ENCODE measurements around the gene DPH7.
A peak's percentile ranks its signal among the peaks of the same experiment; 100 is the strongest.
"Not testable (repeated sequence)": the region's sequence is repeated elsewhere in the genome, so short reads cannot be mapped to it uniquely, and the experiment has no call there.

DPH7 gene

DNA sequence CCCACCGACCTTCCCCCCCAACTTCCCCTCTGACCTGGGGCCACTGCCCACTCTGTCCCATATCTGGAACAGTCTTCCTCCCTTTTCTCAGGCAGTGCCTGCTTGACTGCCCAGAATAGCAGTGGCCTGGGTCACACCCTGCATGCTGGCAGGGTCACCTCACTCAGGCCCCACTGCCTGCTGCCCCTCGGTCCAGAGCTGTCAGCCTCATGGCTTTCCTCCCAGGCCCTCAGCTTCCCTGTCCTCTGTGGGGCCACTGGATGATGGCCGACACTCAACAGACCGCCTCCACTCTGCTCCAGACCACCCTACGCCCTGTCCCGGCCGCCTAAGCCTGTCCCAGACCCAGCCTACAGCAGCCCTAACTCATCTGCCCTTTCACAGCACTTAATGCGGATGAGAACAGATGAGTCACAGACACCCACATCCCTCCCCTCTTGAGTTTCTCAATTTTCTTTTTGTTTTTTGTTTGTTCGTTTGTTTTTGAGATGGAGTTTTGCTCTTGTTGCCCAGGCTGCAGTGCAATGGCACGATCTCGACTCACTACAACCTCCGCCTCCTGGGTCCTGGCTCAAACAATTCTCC, 34.5 kb downstream of the DPH7 start:
- DNase-seq: no peak

DNA sequence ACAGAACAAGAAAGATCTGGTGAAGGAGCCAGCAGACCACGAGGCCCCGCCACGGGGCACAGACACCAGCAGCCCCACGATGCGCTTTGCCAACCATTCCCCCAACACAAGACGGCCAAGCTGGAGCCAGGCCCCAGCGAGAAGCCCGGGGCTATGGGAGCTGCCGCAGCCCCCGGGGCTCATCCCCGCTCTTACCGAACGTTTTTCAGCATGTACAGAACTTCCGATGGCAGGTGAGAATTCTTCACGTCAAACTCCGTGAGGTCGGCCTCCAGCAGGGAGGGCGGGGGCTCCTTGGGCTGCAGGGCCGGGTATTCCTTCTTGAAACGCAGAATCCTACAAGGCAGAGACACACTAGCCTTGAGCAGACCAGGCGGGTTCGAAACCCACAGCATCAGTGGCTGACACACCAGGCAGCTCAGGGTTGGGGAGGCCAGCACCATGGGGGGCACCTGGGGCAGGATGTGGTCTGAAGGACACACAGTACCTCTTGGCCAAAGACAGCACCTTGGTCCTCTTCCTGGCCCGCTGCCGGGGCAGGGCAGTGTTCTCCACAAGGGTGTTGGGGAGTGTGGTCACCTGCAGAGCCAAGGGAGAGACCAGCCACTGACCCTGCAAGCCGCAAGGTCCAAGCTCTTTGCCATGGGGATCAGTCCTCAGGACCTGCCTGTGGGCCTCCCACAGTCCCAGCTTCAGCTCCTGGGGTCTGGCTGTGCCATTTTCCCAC, 35.3 kb downstream of the DPH7 start:
- no peak for DNase-seq

DNA sequence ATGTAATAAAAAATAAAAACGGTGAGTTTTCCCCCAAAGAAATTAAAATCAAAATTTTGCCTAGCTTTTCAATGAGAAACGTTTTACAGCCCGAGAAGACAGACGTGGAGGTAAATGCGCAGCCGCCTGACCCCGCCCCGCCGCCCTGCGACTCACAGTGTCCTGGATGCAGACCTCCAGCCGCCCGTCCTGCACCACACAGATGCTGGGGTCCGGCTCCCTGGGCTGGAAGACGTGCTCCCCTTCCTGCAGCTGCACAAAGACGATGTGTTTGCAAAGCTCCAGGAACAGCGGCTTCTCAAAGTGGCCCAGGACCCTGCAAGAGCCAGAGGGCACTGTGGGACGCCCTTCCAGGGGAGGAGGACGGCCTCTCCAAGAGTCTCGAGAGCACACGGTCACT, 36.2 kb downstream of the DPH7 start:
- DNase-seq: no peak

DNA sequence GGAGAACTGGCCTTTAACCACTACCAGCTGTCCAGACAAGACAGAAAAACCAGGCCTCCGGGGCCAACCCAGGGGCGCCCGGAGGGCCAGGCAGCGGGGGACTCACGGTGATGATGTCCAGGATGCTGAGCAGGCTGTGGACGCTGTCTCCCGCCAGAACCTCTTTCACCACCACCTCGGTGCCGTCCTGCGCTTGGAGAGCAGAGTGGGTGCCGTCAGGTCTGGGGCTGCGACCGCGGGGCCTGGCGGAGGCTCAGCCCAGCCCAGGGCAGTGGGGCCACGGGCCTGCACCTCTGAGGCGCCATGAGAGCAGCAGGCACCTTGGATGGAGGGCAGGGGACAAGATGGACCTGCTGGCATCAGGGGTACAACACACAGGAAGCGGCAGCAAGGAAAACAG, 38.2 kb downstream of the DPH7 start:
- DNase-seq: no peak

DNA sequence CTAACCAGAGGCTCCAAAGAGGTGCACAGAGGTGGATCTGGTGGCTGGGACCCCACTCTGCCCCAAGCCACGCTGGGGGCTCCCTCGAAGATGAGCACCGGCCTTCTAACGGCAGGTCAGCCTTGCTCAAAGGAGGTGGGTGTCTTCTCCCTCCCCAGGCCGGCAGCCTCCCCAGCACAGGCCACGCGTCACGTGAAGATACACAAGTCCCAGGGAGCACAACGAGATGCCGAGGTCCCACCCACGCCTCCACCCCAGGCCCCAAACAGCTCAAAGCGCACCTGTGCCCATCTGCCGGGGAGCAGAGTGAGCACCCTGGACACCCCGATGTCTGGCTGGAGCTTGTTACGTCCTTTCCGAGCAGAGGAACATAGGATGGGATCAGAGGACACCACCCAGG, 40.7 kb downstream of the DPH7 start:
- DNase-seq: no peak

DNA sequence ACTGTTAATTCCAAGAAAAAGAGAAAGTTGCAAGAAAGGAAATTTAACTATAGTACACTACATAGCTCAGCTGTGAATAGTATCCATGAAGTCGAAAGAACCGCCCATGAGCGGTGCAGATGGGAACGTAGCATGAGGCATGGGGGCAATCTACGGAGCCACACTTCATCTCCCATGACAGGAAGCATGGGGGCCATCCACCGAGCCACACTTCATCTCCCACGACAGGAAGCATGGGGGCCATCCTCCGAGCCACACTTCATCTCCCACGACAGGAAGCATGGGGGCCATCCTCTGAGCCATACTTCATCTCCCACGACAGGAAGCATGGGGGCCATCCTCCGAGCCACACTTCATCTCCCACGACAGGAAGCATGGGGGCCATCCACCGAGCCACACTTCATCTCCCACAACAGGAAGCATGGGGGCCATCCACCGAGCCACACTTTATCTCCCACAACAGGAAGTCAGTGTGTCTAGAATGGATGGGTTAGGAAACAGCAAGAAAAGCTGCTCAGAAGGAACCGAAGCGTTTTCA, 42.1 kb downstream of the DPH7 start:
- peak in 1 of 2 donors; percentile 5 for DNase-seq

DNA sequence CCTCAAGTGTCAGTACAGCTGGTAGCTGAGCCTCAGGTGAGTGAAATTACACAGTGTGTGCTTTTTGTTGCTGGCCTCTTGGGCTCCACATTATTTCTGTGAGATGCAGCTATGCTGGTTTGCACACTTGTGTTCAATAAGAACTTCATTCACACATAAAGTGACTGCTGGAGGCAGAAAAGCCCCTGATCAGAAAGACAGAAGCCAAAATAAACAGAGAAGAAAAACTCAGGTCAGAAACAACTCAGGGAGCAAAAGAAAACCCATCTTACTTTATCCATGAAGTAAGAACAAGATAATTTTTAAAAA, 43.7 kb downstream of the DPH7 start:
- DNase-seq: no peak

DNA sequence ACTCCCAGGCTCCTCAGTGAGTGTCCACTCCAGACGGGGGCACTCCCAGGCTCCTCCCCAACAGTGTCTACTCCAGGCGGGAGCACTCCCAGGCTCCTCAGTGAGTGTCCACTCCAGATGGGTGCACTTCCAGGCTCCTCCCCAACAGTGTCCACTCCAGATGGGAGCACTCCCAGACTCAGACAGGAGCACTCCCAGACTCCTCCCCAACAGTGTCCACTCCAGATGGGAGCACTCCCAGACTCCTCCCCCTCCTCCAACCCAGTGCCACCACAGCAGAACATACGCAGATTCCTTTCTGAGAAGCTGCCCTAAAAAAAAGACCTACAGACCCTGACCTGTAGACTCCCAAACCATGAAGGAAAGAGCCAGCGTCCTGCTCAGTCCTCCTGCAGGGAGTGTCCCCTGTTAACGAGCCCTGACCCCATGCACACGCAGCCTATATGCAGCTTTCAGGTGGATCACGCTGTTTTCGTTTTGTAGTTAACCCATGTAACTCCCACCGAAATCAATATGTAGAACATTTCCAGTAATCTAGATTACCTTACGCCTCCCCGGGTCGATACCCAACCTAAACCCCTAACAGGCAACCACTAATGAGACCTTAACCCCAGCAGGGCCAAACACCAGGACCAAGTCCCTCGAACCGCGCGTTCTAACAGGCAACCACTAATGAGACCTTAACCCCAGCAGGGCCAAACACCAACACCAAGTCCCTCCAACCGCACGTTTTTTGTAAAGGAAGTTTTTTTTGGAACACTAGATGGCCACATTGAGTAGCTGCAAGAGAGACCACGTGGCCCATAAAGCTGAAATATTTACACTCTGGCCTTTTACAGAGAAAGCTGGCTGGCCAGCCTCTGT, 44.2 kb downstream of the DPH7 start:
- no peak for DNase-seq

DNA sequence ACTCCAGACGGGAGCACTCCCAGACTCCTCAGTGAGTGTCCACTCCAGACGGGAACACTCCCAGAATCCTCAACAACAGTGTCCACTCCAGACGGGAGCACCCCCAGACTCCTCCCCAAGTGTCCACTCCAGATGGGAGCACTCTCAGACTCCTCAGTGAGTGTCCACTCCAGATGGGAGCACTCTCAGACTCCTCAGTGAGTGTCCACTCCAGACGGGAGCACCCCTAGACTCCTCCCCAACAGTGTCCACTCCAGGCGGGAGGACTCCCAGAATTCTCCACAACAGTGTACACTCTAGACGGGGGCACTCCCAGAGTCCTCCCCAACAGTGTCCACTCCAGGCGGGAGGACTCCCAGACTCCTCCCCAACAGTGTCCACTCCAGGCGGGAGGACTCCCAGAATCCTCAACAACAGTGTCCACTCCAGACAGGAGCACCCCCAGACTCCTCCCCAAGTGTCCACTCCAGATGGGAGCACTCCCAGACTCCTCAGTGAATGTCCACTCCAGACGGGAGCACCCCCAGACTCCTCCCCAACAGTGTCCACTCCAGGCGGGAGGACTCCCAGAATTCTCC, 45.7 kb downstream of the DPH7 start:
- DNase-seq: not testable (repeated sequence)

DNA sequence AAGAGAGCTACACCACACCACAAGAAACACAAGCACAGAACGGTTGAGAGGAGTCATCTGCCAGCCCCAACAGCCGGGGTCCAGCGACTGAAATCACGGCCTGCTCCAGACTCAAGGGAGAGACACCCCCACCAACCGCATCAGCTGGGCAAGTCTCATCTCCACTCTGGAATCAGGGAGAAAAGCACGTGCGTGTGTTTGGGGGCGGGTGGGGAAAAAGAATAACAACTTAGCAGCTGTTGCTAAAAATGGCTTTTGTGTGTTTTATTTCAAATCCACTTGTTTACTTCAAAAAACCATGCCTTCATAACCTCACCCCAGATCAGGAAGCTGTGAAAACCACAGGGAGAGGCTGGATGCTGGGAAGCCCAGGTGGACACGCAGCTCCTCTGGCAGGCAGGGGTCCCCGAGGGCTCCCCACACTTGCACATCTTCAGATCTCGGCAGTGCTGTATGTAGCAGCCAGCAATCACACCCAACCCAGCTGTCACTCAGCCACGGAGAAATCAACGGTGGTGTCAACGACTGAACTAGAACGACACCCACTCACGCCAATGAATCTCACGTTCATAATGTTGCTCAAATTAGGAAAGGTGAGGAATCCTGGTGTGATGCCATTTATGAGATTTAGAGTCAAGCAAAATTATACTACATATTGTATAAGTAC, 47.5 kb downstream of the DPH7 start:
- DNase-seq: no peak

DNA sequence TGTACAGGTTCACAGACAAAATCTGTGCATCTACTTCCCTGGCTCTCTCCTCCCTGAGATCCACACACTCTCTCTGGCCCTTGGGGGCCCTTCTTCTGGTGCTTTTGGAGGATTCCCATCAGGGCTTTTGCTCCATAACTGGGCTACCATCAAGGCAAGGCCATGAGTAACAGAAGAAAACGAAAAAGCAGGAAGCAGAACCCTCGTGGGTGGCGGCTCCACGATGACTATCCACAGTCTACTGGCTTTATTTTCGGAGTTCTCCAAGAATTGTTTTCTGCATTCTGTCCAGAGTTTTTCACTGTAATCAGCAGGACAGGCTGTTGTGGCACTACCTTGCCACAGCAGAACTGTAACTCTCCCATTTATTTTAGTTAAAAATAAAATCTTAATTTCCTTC, 48.4 kb downstream of the DPH7 start:
- DNase-seq: no peak

DNA sequence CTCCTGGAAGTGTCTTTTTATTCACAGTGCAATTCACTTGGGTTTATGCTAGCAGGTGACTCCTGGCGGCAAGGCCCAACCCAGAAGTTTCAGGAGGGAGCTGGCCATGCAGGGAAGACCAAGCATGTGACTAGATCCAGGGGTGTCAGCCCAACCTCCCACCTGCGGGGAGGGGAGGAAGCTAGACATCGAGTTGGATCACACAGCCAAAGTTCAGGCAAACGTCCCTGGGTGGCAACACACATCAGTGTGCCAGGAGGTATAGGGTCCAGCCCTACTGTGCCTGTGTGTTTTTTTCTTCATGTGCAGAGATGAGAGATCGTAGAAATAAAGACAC, 53.8 kb downstream of the DPH7 start:
- DNase-seq: no peak

DNA sequence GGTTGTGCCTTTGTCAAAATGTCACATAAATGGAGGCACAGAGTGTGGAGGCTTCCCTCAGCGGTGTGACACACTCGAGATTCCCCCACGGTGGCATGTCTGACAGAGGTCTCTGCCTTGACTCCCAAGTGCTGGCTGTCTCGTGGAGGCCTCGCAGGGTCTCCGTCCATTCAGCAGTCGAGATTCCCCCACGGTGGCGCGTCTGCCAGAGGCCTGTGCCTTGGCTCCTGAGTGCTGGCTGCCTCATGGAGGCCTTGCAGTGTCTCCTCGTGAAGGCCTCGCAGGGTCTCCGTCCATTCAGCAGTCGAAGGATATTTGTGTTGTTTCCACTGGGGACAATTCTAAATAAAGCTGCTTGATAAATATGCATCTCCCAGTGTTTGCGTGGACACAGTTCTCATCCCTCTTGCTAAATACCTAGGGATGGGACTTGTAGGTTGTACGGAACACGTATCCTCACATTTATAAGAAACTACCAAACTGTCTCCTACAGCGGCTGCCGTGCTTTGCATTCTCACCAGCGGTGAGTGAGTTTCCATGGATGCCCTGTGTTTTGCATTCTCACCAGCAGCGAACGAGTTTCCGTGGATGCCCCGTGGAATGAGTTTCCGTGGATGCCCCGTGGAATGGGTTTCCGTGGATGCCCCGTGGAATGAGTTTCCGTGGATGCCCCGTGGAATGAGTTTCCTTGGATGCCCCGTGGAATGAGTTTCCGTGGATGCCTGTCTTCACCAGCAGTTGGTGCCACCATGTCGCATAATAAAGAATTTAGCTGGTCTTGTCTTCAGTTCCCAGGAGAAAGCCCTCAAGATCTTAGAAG, 54.4 kb downstream of the DPH7 start:
- DNase-seq: no peak

DNA sequence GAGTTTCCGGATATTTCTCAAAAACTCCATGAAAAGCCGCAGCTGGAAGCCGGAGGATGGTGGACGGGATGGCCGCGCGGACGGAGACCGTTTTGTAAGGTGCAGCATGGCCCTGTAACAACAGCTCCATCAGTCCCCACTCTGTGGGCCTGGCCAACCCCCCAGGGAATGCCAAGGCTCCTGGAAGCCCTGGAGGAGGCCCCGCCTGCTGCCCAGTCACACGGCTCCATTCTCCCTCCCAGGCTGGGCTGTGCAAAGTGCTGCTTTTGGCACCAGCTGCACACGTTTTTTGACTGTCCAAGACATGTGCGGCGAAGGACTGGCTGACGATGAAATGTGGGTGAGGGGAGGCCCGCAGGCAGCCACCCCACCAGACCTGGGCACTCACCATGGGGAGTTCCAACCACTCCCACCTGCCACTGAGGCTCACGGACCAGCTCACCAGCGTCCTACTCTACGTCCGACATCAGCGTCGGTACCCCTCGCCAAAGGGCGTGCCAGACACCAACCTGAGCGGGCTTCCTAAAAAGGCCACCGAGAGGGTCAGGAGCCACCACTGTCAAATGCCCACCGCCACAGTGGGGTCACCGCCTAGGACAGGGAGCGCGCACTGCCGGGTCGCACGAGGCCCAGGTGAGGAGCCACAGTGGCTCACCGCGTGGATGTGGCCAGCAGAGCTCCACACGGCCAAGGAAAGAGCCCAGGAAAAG, 55.8 kb downstream of the DPH7 start:
- DNase-seq: no peak

DNA sequence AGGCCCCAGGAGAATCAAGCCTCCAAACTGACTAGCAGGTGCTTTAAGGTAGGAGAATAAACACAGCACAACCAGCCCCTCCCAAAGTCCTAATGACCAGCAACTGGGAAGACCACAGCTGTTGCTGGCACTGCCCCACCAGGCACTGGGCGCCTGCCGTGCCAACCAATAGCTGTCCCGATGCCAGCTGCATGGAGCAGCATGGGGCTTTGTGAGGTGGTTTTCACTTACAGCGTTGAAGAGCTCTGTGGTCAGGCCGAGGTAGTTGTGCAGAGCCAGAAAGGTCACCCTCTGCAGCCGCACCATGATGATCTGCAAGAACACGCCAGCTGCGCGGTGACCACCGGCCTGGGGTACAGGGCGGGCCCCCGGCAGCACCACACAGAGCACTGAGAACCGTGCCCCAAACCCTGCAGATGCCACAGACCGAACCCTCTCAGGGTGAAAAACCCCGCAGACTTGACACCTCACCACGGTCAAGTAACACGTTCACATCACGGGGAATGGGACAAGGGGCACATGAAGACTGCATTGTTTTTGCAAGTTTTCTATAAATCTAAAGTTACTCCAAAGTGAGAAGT, 57.2 kb downstream of the DPH7 start:
- no peak for DNase-seq

DNA sequence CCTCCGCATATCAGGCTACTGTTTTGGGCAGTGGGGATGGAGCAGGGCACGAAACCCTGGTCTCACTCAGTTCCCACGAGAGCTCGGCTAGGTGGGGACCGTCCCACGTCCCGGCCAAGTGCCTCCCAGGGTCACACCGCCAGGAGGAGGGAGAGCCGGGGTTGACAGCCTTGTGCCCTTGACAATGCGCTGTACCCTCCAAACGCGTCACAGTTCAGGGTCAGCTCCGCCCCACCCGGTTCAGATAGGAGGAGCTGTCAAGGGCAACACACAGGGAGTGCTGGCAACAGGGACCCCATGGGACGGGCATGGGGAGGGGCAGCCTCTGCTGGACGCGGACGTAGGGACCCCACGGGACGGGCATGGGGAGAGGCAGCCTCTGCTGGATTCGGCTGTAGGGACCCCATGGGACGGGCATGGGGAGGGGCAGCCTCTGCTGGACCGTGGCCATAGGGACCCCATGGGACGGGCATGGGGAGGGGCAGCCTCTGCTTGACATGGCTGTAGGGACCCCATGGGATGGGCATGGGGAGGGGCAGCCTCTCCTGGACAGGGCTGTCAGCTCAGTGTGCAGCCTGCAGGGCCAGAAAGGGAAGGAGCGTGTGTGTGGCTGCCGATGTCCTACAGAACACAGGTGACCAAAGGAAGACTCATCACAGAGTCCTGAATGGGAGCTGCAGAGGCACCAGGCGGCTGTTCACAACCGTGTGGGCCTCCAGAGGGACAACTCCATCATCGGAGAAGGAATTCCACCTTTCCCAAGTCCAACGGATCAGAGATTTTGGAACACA, 57.9 kb downstream of the DPH7 start:
- DNase-seq: no peak

DNA sequence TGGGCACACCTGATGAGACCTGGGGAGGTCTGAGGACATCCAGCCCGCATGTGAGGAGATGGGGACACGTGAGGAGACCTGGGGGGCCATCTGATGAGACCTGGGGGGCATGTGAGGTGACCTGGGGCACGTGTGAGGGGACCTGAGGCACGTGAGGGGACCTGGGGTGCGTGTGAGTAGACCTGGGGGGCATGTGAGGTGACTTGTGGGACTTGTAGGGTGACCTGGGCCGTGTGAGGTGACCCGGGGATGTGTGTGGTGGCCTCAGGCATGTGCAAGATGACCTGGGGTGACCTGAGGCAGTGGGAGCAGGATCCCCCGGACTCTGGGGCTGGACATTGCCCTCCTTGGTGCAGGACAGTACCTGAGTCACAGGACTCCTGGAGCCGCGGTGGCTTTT, 59.2 kb downstream of the DPH7 start:
- DNase-seq: no peak

DNA sequence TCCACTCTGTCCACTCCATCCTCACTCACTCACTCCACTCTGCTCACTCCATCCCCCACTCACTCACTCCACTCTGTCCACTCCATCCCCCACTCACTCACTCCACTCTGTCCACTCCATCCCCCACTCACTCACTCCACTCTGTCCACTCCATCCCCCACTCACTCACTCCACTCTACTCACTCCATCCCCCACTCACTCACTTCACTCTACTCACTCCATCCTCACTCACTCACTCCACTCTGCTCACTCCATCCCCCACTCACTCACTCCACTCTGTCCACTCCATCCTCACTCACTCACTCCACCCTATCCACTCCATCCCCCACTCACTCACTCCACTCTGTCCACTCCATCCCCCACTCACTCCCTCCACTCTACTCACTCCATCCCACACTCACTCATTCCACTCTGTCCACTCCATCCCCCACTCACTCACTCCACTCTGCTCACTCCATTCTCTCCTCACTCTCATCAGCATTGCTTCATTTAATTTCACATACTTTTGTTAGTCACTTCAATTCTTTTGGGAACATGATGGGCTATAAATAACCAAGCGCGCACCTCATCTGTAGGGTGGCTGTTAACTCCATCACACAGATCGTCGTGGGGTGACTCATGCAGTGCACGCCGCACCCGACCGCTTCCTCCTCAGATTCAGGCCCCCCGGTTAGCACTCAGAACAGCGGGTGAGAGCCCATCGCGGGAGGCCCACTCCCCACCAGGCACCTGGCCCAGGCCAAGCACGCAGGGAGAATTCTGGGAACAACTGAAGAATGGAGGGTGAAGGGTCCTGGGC, 59.9 kb downstream of the DPH7 start:
- DNase-seq: not testable (repeated sequence)

DNA sequence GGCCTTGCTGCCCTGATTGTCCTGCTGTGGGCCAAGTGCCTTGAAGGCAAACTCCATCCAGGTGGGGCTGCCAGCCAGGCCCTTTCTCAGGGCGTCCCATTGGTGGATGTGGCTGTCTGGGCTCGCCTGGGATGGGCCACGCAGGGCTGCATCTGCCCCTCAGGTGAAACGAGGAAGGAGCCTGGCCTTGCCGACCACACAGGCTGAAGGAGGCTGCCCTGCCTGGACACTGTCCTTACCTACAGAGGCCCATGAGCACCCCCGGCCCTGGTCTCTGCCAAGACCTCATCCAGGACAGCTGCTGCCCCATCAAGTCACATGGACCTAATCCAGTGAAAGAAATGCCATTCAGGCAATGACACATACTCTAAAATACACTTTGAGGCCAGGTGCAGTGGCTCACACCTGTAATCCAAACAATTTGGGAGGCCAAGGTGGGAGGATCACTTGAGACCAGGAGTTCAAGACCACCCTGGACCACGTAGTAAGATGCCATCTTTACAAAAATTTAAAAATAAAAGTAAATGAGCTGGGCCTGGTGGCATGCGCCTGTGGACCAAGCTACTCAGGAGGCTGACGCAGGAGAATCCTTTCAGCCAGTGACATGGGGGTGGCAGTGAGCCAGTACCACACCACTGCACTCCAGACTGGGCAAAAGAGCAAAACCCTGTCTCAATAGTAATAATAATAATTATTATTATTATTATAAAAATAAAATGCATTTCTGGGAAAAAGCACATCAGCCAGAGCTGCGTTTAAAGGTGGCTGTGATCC, 62.4 kb downstream of the DPH7 start:
- DNase-seq: no peak

Measured in bone marrow (tissue), 2 donors.